ENCODE results near the gene MSH5. TPM values are rescaled to one million over a fixed set of nuclear protein-coding genes. Genes with fewer than 3 reads are reported as not detected.
A peak's percentile ranks its signal among the peaks of the same experiment; 100 is the strongest.

Gene MSH5
- total RNA-seq, 1 experiment from 2014 or later = 90.4 TPM

DNA sequence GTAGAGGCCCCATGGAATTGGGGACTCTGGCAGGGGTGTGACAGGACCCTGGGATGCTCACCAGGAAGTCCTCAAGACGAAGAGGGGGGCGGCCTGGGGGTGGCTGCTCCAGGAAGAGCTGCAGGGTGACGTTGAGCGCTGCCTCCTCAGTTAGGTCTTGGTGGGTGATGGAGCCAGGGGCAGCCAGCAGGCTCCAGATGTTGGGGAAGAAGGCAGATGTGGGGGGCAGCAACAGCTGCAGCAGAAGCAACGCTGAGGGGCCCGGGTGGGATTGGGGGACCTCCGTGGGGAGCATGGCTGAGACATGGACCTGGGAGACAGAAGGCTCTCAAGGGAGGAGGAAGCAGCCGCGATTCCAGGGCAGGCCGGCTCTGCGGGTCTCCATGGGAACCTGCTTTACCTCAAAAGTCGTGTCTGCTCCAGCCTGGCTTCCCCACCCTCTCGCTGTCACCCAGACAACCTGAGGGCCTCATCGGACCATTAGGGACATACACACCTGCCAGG, 36.7 kb downstream of the MSH5 start:
- Histone ChIP-seq H3K27me3 (ENCODE audit: insufficient read depth, low read length) (no peaks in the 10 kb centered on the region), H3K9me2 (ENCODE audit: insufficient read depth) (no peaks in the 10 kb centered on the region), H3K4me1 (ENCODE audit: control insufficient read depth in 1 of 2, insufficient read depth in 2 of 2, low read length in 2 of 2) (peaks cover 43 to 59% of the 10 kb centered on the region in 2 experiments), H3K79me2 (ENCODE audit: insufficient read depth, low read length) (no peaks in the 10 kb centered on the region), H3K4me2 (ENCODE audit: low read length) (peak overlapping the region; percentile 79), H3K36me3 (ENCODE audit: control insufficient read depth in 1 of 2, insufficient read depth in 2 of 2, low read length in 2 of 2) (peaks cover 1 to 26% of the 10 kb centered on the region in 2 experiments; a peak in 2 of 4 replicates), H3K9ac (ENCODE audit: low read length) (peak overlapping the region; percentile 64), H3K9me3 (ENCODE audit: control insufficient read depth in 1 of 2, insufficient read depth in 1 of 2, low read depth in 1 of 2, low read length in 2 of 2) (no peaks in the 10 kb centered on the region), H3K4me3 (replicated peaks in 1 of 2; ENCODE audit: low read depth in 1 of 2, low read length in 2 of 2) (peak overlapping the region; percentile 40 to 56), H4K20me1 (ENCODE audit: insufficient read depth) (no peaks in the 10 kb centered on the region), H3K27ac (ENCODE audit: low read depth, low read length) (peak overlapping the region; percentile 79), H2AFZ (ENCODE audit: low read depth, low read length, poor library complexity, severe bottlenecking) (no peak overlapping the region)
- ChIA-PET CTCF (interaction anchor here (1.3 kb wide), 1 partner anchor 19 kb away, joined by 3 read pairs; the partner anchor contains the start of gene VARS1), RAD21 (ENCODE audit: low non-redundant PET in 1 of 2, low total read pairs in 2 of 2, uncharacterized antibody in 2 of 2, unreplicated experiment in 2 of 2) (no interaction called here), POLR2A (interaction anchor here (1.4 to 2.0 kb wide), 3 partner anchors 10 to 51 kb away, joined by 4 to 16 read pairs (median 4); partner anchors contain the start of genes HSPA1B and VARS1)
- peak; percentile 34 for ATAC-seq
- no peak for DNase-seq (ENCODE audit: low read depth, low spot score)
- intact Hi-C loops (cut with micrococcal nuclease) = no loop called here
- TF ChIP-seq ZFX (IDR thresholded peaks at IDR 0.05) (no peak), CBX3 (IDR thresholded peaks at IDR 0.05; ENCODE audit: low read depth) (no peak), EZH2 (IDR thresholded peaks at IDR 0.05) (no peak), EZH2phosphoT487 (IDR thresholded peaks at IDR 0.05; ENCODE audit: borderline replicate concordance) (no peak), REST (IDR thresholded peaks at IDR 0.05; ENCODE audit: low read depth) (no peak), ZNF274 (IDR thresholded peaks at IDR 0.05; ENCODE audit: low read depth, low read length) (no peak), SRF (IDR thresholded peaks at IDR 0.05; ENCODE audit: low read depth) (no peak), EGR1 (IDR thresholded peaks at IDR 0.05; ENCODE audit: low read depth) (no peak), SIN3A (IDR thresholded peaks at IDR 0.05; ENCODE audit: low read depth) (no peak), SP1 (IDR thresholded peaks at IDR 0.05; ENCODE audit: low read depth) (no peak), RAD21 (IDR thresholded peaks at IDR 0.05; ENCODE audit: low read depth) (no peak), YY1 (IDR thresholded peaks at IDR 0.05; ENCODE audit: extremely low read depth, insufficient replicate concordance, low read depth, low read length) (no peak), JUND (IDR thresholded peaks at IDR 0.05) (no peak), POLR2A (IDR thresholded peaks at IDR 0.05; ENCODE audit: borderline replicate concordance, extremely low read depth, insufficient read depth, insufficient read length) (no peak), CEBPB (IDR thresholded peaks at IDR 0.05; ENCODE audit: low read depth) (no peak)
- TF ChIP-seq, protein P1, sequence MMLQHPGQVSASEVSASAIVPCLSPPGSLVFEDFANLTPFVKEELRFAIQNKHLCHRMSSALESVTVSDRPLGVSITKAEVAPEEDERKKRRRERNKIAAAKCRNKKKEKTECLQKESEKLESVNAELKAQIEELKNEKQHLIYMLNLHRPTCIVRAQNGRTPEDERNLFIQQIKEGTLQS (IDR thresholded peaks at IDR 0.05) = no peak
- TF ChIP-seq, protein P2, sequence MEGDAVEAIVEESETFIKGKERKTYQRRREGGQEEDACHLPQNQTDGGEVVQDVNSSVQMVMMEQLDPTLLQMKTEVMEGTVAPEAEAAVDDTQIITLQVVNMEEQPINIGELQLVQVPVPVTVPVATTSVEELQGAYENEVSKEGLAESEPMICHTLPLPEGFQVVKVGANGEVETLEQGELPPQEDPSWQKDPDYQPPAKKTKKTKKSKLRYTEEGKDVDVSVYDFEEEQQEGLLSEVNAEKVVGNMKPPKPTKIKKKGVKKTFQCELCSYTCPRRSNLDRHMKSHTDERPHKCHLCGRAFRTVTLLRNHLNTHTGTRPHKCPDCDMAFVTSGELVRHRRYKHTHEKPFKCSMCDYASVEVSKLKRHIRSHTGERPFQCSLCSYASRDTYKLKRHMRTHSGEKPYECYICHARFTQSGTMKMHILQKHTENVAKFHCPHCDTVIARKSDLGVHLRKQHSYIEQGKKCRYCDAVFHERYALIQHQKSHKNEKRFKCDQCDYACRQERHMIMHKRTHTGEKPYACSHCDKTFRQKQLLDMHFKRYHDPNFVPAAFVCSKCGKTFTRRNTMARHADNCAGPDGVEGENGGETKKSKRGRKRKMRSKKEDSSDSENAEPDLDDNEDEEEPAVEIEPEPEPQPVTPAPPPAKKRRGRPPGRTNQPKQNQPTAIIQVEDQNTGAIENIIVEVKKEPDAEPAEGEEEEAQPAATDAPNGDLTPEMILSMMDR (IDR thresholded peaks at IDR 0.05 in 2 of 3, conservative IDR thresholded peaks at IDR 0.05 in 1 of 3; ENCODE audit: borderline replicate concordance in 1 of 3, insufficient read depth in 1 of 3, low read depth in 2 of 3, low read length in 2 of 3) = no peak
- TF ChIP-seq, protein P3, sequence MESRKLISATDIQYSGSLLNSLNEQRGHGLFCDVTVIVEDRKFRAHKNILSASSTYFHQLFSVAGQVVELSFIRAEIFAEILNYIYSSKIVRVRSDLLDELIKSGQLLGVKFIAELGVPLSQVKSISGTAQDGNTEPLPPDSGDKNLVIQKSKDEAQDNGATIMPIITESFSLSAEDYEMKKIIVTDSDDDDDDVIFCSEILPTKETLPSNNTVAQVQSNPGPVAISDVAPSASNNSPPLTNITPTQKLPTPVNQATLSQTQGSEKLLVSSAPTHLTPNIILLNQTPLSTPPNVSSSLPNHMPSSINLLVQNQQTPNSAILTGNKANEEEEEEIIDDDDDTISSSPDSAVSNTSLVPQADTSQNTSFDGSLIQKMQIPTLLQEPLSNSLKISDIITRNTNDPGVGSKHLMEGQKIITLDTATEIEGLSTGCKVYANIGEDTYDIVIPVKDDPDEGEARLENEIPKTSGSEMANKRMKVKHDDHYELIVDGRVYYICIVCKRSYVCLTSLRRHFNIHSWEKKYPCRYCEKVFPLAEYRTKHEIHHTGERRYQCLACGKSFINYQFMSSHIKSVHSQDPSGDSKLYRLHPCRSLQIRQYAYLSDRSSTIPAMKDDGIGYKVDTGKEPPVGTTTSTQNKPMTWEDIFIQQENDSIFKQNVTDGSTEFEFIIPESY (IDR thresholded peaks at IDR 0.05; ENCODE audit: extremely low read depth, insufficient replicate concordance, low read length) = no peak
- TF ChIP-seq, protein P4, sequence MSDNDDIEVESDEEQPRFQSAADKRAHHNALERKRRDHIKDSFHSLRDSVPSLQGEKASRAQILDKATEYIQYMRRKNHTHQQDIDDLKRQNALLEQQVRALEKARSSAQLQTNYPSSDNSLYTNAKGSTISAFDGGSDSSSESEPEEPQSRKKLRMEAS (IDR thresholded peaks at IDR 0.05) = no peak
- BruUV-seq (replicated peaks) = TSS peak; percentile 54

All from HCT116 (cell line).